ENCODE measurements around the gene VPS37C.

DNA sequence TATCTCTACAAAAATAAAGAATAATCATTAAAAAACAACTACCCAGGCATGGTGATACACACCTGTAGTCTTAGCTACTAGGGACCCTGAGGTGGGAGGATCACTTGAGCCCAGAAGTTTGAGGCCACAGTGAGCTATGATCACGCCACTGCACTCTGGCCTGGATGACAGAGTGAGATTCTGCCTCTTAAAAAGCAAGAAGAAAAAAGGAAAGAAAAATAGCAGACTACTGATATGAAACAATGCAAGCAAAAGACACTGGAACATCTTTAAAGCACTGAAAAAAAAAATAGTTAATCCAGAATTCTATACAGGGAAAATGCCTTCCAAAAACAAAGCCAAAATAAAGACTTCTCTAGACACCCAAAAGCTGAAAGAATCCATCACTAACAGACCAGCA lies 5.9 kb downstream of the VPS37C start:
- TF ChIP-seq, protein P1, sequence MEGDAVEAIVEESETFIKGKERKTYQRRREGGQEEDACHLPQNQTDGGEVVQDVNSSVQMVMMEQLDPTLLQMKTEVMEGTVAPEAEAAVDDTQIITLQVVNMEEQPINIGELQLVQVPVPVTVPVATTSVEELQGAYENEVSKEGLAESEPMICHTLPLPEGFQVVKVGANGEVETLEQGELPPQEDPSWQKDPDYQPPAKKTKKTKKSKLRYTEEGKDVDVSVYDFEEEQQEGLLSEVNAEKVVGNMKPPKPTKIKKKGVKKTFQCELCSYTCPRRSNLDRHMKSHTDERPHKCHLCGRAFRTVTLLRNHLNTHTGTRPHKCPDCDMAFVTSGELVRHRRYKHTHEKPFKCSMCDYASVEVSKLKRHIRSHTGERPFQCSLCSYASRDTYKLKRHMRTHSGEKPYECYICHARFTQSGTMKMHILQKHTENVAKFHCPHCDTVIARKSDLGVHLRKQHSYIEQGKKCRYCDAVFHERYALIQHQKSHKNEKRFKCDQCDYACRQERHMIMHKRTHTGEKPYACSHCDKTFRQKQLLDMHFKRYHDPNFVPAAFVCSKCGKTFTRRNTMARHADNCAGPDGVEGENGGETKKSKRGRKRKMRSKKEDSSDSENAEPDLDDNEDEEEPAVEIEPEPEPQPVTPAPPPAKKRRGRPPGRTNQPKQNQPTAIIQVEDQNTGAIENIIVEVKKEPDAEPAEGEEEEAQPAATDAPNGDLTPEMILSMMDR (conservative IDR thresholded peaks at IDR 0.05; ENCODE audit: low read depth, low read length), result no peak
- no peak for TF ChIP-seq EZH2 (IDR thresholded peaks at IDR 0.05; ENCODE audit: borderline replicate concordance, low read depth, low read length, poor library complexity, severe bottlenecking)

Measured in A673 (cell line).